Suprapubic skin (tissue), 3 donors: ENCODE measurements around the gene RSPRY1.

Experiments
- POLR2AphosphoS5 ChIP-seq, 3 donors: sonication (generic); formaldehyde crosslinking; IDR thresholded peaks; one replicate each; pipeline ENCODE4 v1.6.1; 2017; ENCODE audit warnings: antibody characterized with exemption in 3 of 3
- TF ChIP-seq, protein P1 (sequence below), 2 donors: fragments of 200-600 bp in 1 of 2; fragments of 450-650 bp in 1 of 2; sonication (generic) in 1 of 2; IDR thresholded peaks; one replicate each; pipeline ENCODE4 v1.5.1; 2016 to 2019; ENCODE audit warnings: antibody characterized with exemption in 2 of 2, mild to moderate bottlenecking in 1 of 2, moderate library complexity in 1 of 2

DNA sequence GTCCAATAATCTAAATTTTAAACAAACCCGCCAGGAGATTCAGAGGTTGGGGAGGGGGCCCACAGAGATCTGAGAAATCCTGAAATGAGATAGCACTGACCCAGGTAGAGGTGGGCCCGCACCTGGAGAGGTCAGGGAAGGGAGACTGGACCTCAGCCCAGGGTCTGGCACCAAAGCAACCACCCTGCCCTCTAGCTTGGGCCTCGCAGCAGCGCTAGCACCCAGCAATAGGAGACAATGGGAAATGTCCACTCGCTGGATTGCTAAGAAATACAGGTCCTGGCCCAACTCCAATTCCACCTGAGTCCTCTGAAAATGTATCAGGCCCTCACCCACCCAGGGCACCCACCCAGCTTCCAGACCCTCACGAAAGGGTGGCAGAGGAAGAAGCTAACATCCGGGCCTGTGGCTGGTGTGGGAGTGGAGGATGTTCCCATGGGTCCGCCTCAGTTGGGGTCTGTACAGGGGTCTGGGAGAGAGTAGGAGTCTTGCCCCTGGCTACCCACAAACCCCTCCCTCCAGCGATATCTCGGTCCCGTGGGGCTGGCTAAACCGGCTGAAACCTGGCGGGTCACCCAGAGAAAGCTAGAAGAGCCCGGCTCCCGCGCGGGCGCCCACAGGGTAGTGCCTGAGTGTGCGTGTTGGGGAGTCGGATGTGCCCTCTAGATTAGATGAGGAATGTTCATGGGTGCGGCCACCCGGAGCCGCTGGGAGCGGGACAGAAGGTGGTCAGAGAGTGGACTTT lies 97.3 kb downstream of the RSPRY1 start:
- TF ChIP-seq, protein P1, sequence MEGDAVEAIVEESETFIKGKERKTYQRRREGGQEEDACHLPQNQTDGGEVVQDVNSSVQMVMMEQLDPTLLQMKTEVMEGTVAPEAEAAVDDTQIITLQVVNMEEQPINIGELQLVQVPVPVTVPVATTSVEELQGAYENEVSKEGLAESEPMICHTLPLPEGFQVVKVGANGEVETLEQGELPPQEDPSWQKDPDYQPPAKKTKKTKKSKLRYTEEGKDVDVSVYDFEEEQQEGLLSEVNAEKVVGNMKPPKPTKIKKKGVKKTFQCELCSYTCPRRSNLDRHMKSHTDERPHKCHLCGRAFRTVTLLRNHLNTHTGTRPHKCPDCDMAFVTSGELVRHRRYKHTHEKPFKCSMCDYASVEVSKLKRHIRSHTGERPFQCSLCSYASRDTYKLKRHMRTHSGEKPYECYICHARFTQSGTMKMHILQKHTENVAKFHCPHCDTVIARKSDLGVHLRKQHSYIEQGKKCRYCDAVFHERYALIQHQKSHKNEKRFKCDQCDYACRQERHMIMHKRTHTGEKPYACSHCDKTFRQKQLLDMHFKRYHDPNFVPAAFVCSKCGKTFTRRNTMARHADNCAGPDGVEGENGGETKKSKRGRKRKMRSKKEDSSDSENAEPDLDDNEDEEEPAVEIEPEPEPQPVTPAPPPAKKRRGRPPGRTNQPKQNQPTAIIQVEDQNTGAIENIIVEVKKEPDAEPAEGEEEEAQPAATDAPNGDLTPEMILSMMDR (IDR thresholded peaks at IDR 0.05) = no peak
- no peak for TF ChIP-seq POLR2AphosphoS5 (IDR thresholded peaks at IDR 0.05)
